ENCODE measurements around the gene HOMER1.

HOMER1 gene

DNA sequence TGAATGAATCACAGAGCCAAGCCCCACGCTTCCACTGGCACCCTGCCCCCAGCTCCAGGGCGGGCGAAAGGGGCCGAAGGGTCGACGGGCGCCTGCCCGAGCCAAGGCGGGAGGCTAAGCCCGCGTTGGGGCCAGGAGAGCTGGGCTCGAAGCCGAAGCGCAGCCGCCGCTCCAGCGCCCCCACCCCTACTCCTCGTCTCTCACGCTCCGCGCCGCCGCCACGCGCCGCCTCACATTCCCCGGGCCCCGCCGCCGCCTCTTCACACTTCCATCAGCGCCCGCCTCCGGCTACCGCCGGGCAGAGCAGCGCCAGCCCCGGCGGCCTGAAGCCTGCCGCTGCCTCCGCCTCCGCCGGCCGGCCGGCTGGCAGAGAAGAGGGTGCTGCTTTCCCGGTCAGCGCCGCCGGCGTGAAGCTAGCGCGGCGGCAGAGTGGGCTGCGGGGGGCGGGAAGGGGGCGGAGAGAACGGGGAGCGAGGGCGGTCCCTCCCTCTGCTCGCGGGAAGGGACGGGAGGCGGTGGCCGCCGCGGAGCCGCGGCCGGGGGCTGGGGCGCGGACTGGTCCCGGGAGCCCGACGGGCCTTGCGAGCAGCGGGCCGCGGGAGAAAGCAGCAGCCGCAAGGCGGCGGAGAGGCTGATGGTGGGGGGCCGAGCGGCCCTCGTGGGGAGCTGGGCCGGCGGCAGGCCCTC is at the start of gene HOMER1:
TSS of gene HOMER1 (minus strand) at position 431 of the 687 bp plus-strand sequence. CDS start 1,360 bp downstream, outside the sequence.
- CTCF ChIA-PET = interaction anchor here (0.9 to 2.3 kb wide), 4 partner anchors 12 to 381 kb away, joined by 3 to 8 read pairs (median 3); no protein-coding TSS in a partner anchor
- TF ChIP-seq, protein P1, sequence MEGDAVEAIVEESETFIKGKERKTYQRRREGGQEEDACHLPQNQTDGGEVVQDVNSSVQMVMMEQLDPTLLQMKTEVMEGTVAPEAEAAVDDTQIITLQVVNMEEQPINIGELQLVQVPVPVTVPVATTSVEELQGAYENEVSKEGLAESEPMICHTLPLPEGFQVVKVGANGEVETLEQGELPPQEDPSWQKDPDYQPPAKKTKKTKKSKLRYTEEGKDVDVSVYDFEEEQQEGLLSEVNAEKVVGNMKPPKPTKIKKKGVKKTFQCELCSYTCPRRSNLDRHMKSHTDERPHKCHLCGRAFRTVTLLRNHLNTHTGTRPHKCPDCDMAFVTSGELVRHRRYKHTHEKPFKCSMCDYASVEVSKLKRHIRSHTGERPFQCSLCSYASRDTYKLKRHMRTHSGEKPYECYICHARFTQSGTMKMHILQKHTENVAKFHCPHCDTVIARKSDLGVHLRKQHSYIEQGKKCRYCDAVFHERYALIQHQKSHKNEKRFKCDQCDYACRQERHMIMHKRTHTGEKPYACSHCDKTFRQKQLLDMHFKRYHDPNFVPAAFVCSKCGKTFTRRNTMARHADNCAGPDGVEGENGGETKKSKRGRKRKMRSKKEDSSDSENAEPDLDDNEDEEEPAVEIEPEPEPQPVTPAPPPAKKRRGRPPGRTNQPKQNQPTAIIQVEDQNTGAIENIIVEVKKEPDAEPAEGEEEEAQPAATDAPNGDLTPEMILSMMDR (IDR thresholded peaks at IDR 0.05; ENCODE audit: control extremely low read depth, extremely low read depth, low read depth, missing control alignments) = no peak
- DNase-seq (ENCODE audit: extremely low spot score) = peak; percentile 88
- POLR2A ChIA-PET = interaction anchor here (0.5 to 1.2 kb wide), 5 partner anchors 9 to 937 kb away, joined by 3 to 5 read pairs (median 3); partner anchors contain the start of gene JMY

DNA sequence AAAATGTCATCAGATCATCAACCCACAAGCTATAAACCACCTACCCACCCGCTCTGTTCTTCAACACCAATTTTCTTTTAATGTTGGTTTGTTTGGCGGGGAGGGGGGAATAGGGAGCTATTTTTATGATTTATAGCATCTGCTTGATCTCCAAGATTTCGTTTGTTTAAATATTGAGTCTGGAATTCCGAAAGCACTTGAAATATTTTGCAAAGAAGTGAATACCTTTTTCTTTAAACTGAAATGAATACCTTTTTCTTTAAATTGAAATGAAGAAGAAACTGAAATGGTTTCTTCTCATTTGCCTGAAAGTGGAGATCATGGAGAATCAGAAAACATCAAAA is 49.3 kb upstream of the HOMER1 start:
- DNase-seq (ENCODE audit: extremely low spot score) = no peak
- TF ChIP-seq, protein P1 (IDR thresholded peaks at IDR 0.05; ENCODE audit: control extremely low read depth, extremely low read depth, low read depth, missing control alignments) = no peak
- CTCF ChIA-PET = interaction anchor here (0.9 to 1.3 kb wide), 4 partner anchors 9 to 520 kb away, joined by 3 to 5 read pairs (median 4); no protein-coding TSS in a partner anchor
- POLR2A ChIA-PET = no interaction called here

DNA sequence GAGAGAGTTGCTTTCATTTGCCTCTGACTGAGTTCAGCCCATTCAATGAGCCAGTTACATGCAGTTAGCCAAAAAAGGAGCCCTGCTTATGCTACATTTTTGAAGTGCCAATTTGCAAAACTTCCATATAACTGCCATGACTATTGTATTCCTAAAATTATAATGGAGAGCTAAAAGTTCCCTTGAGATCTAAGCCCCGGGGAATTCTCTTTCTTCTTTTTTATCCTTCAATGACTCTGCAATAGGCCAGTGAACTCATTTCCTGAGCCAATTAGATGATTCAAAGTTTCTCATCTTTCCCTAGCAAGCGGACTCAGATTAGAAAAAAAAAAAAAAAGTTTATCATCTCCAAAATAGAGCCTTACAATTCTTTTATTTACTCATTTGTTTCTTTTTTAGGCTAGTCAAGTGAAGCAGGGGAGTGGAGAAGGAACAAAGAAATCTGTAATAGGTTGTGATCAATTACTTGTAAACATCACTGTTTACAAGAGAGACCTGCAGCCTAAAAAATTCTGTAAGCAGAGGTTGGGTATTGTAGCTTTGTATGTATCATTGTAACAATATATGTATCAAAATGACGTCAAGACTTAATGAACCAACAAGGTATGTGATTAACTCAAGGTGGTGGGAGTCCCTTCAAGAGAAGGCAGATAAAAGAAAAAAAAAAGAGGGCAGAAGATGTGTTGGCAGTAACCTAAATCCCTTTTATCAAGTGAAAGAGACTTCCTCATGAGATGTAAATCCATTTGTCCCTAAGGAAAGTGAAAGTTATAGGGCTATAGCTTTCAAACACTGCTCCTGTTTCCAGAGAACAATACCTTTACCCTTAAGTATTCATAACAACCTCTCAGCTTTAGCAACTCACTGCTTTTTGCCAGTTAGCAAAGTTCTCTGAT is 48.7 kb upstream of the HOMER1 start:
- POLR2A ChIA-PET = no interaction called here
- CTCF ChIA-PET = interaction anchor here (0.6 to 1.3 kb wide), 5 partner anchors 10 to 521 kb away, joined by 3 to 5 read pairs (median 3); no protein-coding TSS in a partner anchor
- TF ChIP-seq, protein P1 (IDR thresholded peaks at IDR 0.05; ENCODE audit: control extremely low read depth, extremely low read depth, low read depth, missing control alignments) = no peak
- no peak for DNase-seq (ENCODE audit: extremely low spot score)

DNA sequence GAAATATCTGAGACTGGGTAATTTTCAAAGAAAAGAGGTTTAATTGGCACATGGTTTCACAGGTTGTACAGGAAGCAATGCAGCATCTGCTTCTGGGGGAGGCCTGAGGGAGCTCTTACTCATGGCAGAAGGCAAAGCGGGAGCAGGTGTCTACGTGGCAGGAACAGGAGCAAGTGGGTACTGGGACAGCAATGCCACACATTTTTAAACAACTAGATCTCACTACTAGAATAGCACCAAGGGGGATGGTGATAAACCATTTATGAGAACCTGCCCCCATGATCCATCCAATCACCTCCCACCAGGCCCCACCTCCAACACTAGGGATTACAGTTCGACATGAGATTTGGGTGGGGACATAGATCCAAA is 47.6 kb upstream of the HOMER1 start:
- CTCF ChIA-PET = interaction anchor here (0.9 to 1.8 kb wide), 3 partner anchors 296 to 522 kb away, joined by 3 to 5 read pairs (median 3); no protein-coding TSS in a partner anchor
- no peak for DNase-seq (ENCODE audit: extremely low spot score)
- TF ChIP-seq, protein P1 (IDR thresholded peaks at IDR 0.05; ENCODE audit: control extremely low read depth, extremely low read depth, low read depth, missing control alignments) = no peak
- POLR2A ChIA-PET = interaction anchor here (0.6 kb wide), 1 partner anchor 40 kb away, joined by 4 read pairs; no protein-coding TSS in a partner anchor

GRCh38 chr5:79560771-79561524 is 47.0 kb upstream of the HOMER1 start:
- TF ChIP-seq, protein P1 (IDR thresholded peaks at IDR 0.05; ENCODE audit: control extremely low read depth, extremely low read depth, low read depth, missing control alignments) = no peak
- ChIA-PET POLR2A (interaction anchor here (0.6 kb wide), 1 partner anchor 40 kb away, joined by 4 read pairs; no protein-coding TSS in a partner anchor), CTCF (interaction anchor here (0.7 to 1.8 kb wide), 7 partner anchors 10 to 523 kb away, joined by 3 to 5 read pairs (median 3); no protein-coding TSS in a partner anchor)
- peak; percentile 64 for DNase-seq (ENCODE audit: extremely low spot score)
